ENCODE results near the gene RTN4. TPM values are rescaled to one million over a fixed set of nuclear protein-coding genes. Genes with fewer than 3 reads are reported as not detected.
A peak's percentile ranks its signal among the peaks of the same experiment; 100 is the strongest.

RTN4 gene
- polyA plus RNA-seq, 3 donors = 111 to 163 (median 158) TPM

GRCh38 chr2:54944724-54945326 lies 105.4 kb downstream of the RTN4 start:
- DNase-seq = no peak
- Histone ChIP-seq H3K4me2 (replicated peaks; ENCODE audit: extremely low read depth, low read length, poor library complexity, severe bottlenecking) (no peak overlapping the region), H2AFZ (ENCODE audit: insufficient read depth, low read depth, low read length, poor library complexity, severe bottlenecking) (no peak overlapping the region), H3K9me3 (replicated peaks in 1 of 2; ENCODE audit: control insufficient read depth in 1 of 2, insufficient read depth in 1 of 2, low read length in 2 of 2) (no peaks in the 10 kb centered on the region), H3K9ac (ENCODE audit: insufficient read depth, low read length, poor library complexity, severe bottlenecking) (no peak overlapping the region), H3K79me2 (ENCODE audit: insufficient read depth, low read length) (no peaks in the 10 kb centered on the region), H3K4me3 (replicated peaks in 1 of 3; ENCODE audit: low read depth in 2 of 3, low read length in 3 of 3) (no peak overlapping the region), H3K4me1 (ENCODE audit: control insufficient read depth in 1 of 2, insufficient read depth in 2 of 2, low read length in 2 of 2) (no peaks in the 10 kb centered on the region), H4K20me1 (ENCODE audit: insufficient read depth, low read length) (no peaks in the 10 kb centered on the region), H3K27me3 (ENCODE audit: control insufficient read depth in 2 of 2, insufficient read depth in 2 of 2, low read length in 2 of 2) (no peaks in the 10 kb centered on the region), H3K27ac (ENCODE audit: low read depth in 1 of 2, low read length in 2 of 2) (no peak overlapping the region), H3K36me3 (replicated peaks in 1 of 2; ENCODE audit: control insufficient read depth in 1 of 2, insufficient read depth in 2 of 2, low read length in 2 of 2) (no peaks in the 10 kb centered on the region)
- no peak for TF ChIP-seq CTCF (IDR thresholded peaks at IDR 0.05)
- no peak overlapping the region for H3K4me3 Mint-ChIP-seq
- peaks cover 0 to 2% (median 0%) of the 10 kb centered on the region in 3 donors for H3K27me3 Mint-ChIP-seq (ENCODE audit: low read depth in 3 of 3)
- WGBS (ENCODE audit: insufficient coverage) = 100% methylated on average over 1 of the region's 1 CpG
- no peaks in the 10 kb centered on the region for H3K4me1 Mint-ChIP-seq
- H3K9me3 Mint-ChIP-seq = peaks cover 0 to 6% (median 0%) of the 10 kb centered on the region in 7 donors
- no peak overlapping the region for H3K27ac Mint-ChIP-seq
- intact Hi-C loops (cut with micrococcal nuclease) = no loop called here
- H3K36me3 Mint-ChIP-seq = no peaks in the 10 kb centered on the region

- Histone ChIP-seq H3K79me2 (ENCODE audit: insufficient read depth, low read length) (no peaks in the 10 kb centered on the region), H4K20me1 (ENCODE audit: insufficient read depth, low read length) (no peaks in the 10 kb centered on the region), H3K4me2 (replicated peaks; ENCODE audit: extremely low read depth, low read length, poor library complexity, severe bottlenecking) (no peak overlapping the region), H3K4me1 (ENCODE audit: control insufficient read depth in 1 of 2, insufficient read depth in 2 of 2, low read length in 2 of 2) (no peaks in the 10 kb centered on the region), H3K9ac (ENCODE audit: insufficient read depth, low read length, poor library complexity, severe bottlenecking) (no peak overlapping the region), H3K36me3 (replicated peaks in 1 of 2; ENCODE audit: control insufficient read depth in 1 of 2, insufficient read depth in 2 of 2, low read length in 2 of 2) (no peaks in the 10 kb centered on the region), H3K9me3 (replicated peaks in 1 of 2; ENCODE audit: control insufficient read depth in 1 of 2, insufficient read depth in 1 of 2, low read length in 2 of 2) (peaks cover 11 to 21% of the 10 kb centered on the region in 2 donors), H3K27ac (ENCODE audit: low read depth in 1 of 2, low read length in 2 of 2) (no peak overlapping the region), H3K4me3 (replicated peaks in 1 of 3; ENCODE audit: low read depth in 2 of 3, low read length in 3 of 3) (no peak overlapping the region), H3K27me3 (ENCODE audit: control insufficient read depth in 2 of 2, insufficient read depth in 2 of 2, low read length in 2 of 2) (no peaks in the 10 kb centered on the region), H2AFZ (ENCODE audit: insufficient read depth, low read depth, low read length, poor library complexity, severe bottlenecking) (no peak overlapping the region)
- intact Hi-C loops (cut with micrococcal nuclease) = no loop called here
- 75% methylated on average over 5 of the region's 5 CpGs for whole genome bisulfite sequencing (ENCODE audit: insufficient coverage)
- Mint-ChIP-seq H3K36me3 (no peaks in the 10 kb centered on the region), H3K4me1 (no peaks in the 10 kb centered on the region), H3K27ac (no peak overlapping the region), H3K9me3 (peaks cover 5 to 21% (median 14%) of the 10 kb centered on the region in 7 donors), H3K4me3 (no peak overlapping the region), H3K27me3 (ENCODE audit: low read depth in 3 of 3) (peaks cover 0 to 2% (median 0%) of the 10 kb centered on the region in 3 donors)
- no peak for TF ChIP-seq CTCF (IDR thresholded peaks at IDR 0.05)
- DNase-seq = peak in 1 of 3 donors; percentile 20
Observed at GRCh38 chr2:54942373-54942772, 107.9 kb downstream of the RTN4 start.
